ENCODE results near the gene ABLIM1. TPM values are rescaled to one million over a fixed set of nuclear protein-coding genes. Genes with fewer than 3 reads are reported as not detected.

ABLIM1 gene
- total and polyA plus RNA-seq, 2 of the 4 experiments (the other 2 are of a cell fraction): 7.7 to 9.9 TPM

DNA sequence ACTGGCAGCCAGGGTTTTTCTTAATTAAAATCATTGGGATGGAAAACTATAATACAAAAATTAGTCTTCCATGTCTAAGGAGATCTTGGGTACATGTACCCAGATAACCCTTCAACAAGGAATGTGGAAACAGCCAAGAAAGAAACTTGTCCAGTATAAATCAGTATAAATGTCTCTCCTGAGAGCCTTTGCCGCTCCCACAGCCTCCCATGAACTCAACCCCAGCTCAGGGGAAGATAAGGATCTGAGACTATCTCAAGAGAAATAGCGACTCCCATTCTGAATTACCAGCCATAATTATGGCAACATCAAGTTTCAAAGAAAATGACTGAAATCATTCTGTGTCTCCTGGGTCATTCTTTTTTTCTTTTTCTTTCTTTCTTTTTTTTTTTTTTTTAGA is 221.1 kb downstream of the ABLIM1 start:
- in situ Hi-C loops (cut with MboI; ENCODE audit: low sequenced_read_pairs): no loop called here
- no peaks in the 10 kb centered on the region for H3K36me3 ChIP-seq (ENCODE audit: control insufficient read depth, insufficient read depth, low read length)

More for the DNA sequence above, 221.1 kb downstream of the ABLIM1 start:
- H2BK5ac ChIP-seq (ENCODE audit: low read depth, low read length, poor library complexity, severe bottlenecking): no peak overlapping the region
- ChIA-PET CTCF (interaction anchor here (1.3 kb wide), 1 partner anchor 133 kb away, joined by 3 read pairs; no protein-coding TSS in a partner anchor), POLR2A (ENCODE audit: unreplicated experiment) (no interaction called here)
- H3K79me1 ChIP-seq (ENCODE audit: low read depth in 1 of 2, low read length in 2 of 2): no peaks in the 10 kb centered on the region
- H4K91ac ChIP-seq (ENCODE audit: insufficient read depth, low read depth, low read length): no peak overlapping the region
- intact Hi-C loops (cut with micrococcal nuclease) (loop anchor here (1.0 kb wide), 1 partner anchor 133 kb away; no protein-coding TSS in a partner anchor), dilution Hi-C loops (cut with HindIII; ENCODE audit: low sequenced_read_pairs, unreplicated experiment) (no loop called here)
- peaks cover 2% of the 10 kb centered on the region; the same call in 1 of the 2 replicates for H3K9me1 ChIP-seq (ENCODE audit: insufficient read depth, low read length)
- no peak overlapping the region for H3K4me2 ChIP-seq (ENCODE audit: low read depth, low read length)
- H4K5ac ChIP-seq (ENCODE audit: low read depth, low read length): no peak overlapping the region
- no peaks in the 10 kb centered on the region for H3K9me3 ChIP-seq (ENCODE audit: control insufficient read depth, insufficient read depth, low read length)
- H3K27ac ChIP-seq (ENCODE audit: insufficient read depth, low read length): no peak overlapping the region
- DNase-seq (no peak), ATAC-seq (ENCODE audit: low read depth) (no peak)
- no peak overlapping the region for H4K8ac ChIP-seq (ENCODE audit: low read depth in 2 of 2, low read length in 2 of 2)
- no TSS peak for BruUV-seq (replicated peaks)
- H3K4ac ChIP-seq (ENCODE audit: low read depth, low read length): no peak overlapping the region
- no peaks in the 10 kb centered on the region for H4K20me1 ChIP-seq (ENCODE audit: insufficient read depth, low read length)
- no peak overlapping the region for H2BK20ac ChIP-seq (ENCODE audit: low read depth, low read length)
- H2AK5ac ChIP-seq (ENCODE audit: low read depth, low read length): no peak overlapping the region
- no peak overlapping the region for H3K9ac ChIP-seq (ENCODE audit: low read depth, low read length)
- H3K23ac ChIP-seq (ENCODE audit: low read depth, low read length): no peak overlapping the region
- H2BK15ac ChIP-seq (ENCODE audit: low read depth, low read length): no peak overlapping the region
- no peak overlapping the region for H3K18ac ChIP-seq (ENCODE audit: low read depth, low read length)
- H2AFZ ChIP-seq (replicated peaks; ENCODE audit: low read length, poor library complexity): no peak overlapping the region
- TF ChIP-seq MXI1 (IDR thresholded peaks at IDR 0.05; ENCODE audit: borderline replicate concordance, low read depth, low read length): no peak
- TF ChIP-seq MAZ (IDR thresholded peaks at IDR 0.05; ENCODE audit: borderline replicate concordance, low read depth, low read length): no peak
- H2BK120ac ChIP-seq (ENCODE audit: low read depth, low read length): no peak overlapping the region
- no peak overlapping the region for H3K14ac ChIP-seq (replicated peaks; ENCODE audit: low read depth, low read length)
- WGBS, 2 experiments (ENCODE audit: extremely low coverage in 2 of 2, insufficient read length in 1 of 2): no CpG with 5 or more reads among the region's 2 CpGs
- H3K56ac ChIP-seq (ENCODE audit: extremely low read depth, insufficient read depth, low read length): no peak overlapping the region
- no peak overlapping the region for H3K4me3 ChIP-seq (ENCODE audit: insufficient read depth, low read depth, low read length)
- no peak overlapping the region for H2AK9ac ChIP-seq (replicated peaks; ENCODE audit: low read depth, low read length, poor library complexity)
- H3K4me1 ChIP-seq (ENCODE audit: control insufficient read depth, insufficient read depth, low read length): peaks cover 4% of the 10 kb centered on the region; the same call in 1 of the 2 replicates
- no peaks in the 10 kb centered on the region for H3K27me3 ChIP-seq (ENCODE audit: control insufficient read depth, insufficient read depth, low read length)

Data from IMR-90 (cell line).